Measurements from ENCODE around the gene SAP30.

DNA sequence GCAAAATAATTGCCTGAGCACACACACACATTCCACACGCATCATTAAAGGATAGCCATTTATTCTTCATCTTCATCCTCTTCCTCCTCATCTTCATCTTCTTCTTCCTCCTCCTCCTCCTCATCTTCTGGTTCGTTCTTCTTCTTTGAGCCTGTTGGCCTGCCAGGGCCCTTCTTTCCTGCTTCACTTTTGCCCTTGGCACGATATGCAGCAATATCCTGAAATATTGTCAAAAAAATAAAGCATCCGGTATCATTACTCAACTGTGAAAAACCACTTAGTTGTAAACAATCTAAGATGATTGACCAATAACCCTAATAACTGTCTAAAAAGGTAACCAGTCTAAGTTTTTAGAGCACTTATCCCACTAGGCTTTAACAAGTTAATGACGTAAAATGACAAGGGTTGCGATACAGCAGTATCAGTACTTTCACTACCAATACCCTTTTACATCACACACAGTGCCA is 38.7 kb upstream of the SAP30 start:
- TF ChIP-seq CBFB (CRISPR knock-in tag; IDR thresholded peaks at IDR 0.05; ENCODE audit: low read depth) (no peak), ZNF121 (CRISPR knock-in tag; IDR thresholded peaks at IDR 0.05) (no peak), TCF7 (CRISPR knock-in tag; IDR thresholded peaks at IDR 0.05; ENCODE audit: low read depth) (no peak)
- TF ChIP-seq, protein P1, sequence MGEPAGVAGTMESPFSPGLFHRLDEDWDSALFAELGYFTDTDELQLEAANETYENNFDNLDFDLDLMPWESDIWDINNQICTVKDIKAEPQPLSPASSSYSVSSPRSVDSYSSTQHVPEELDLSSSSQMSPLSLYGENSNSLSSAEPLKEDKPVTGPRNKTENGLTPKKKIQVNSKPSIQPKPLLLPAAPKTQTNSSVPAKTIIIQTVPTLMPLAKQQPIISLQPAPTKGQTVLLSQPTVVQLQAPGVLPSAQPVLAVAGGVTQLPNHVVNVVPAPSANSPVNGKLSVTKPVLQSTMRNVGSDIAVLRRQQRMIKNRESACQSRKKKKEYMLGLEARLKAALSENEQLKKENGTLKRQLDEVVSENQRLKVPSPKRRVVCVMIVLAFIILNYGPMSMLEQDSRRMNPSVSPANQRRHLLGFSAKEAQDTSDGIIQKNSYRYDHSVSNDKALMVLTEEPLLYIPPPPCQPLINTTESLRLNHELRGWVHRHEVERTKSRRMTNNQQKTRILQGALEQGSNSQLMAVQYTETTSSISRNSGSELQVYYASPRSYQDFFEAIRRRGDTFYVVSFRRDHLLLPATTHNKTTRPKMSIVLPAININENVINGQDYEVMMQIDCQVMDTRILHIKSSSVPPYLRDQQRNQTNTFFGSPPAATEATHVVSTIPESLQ (CRISPR knock-in tag; IDR thresholded peaks at IDR 0.05) = no peak
- TF ChIP-seq, protein P2, sequence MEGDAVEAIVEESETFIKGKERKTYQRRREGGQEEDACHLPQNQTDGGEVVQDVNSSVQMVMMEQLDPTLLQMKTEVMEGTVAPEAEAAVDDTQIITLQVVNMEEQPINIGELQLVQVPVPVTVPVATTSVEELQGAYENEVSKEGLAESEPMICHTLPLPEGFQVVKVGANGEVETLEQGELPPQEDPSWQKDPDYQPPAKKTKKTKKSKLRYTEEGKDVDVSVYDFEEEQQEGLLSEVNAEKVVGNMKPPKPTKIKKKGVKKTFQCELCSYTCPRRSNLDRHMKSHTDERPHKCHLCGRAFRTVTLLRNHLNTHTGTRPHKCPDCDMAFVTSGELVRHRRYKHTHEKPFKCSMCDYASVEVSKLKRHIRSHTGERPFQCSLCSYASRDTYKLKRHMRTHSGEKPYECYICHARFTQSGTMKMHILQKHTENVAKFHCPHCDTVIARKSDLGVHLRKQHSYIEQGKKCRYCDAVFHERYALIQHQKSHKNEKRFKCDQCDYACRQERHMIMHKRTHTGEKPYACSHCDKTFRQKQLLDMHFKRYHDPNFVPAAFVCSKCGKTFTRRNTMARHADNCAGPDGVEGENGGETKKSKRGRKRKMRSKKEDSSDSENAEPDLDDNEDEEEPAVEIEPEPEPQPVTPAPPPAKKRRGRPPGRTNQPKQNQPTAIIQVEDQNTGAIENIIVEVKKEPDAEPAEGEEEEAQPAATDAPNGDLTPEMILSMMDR (IDR thresholded peaks at IDR 0.05) = no peak
- TF ChIP-seq, protein P3, sequence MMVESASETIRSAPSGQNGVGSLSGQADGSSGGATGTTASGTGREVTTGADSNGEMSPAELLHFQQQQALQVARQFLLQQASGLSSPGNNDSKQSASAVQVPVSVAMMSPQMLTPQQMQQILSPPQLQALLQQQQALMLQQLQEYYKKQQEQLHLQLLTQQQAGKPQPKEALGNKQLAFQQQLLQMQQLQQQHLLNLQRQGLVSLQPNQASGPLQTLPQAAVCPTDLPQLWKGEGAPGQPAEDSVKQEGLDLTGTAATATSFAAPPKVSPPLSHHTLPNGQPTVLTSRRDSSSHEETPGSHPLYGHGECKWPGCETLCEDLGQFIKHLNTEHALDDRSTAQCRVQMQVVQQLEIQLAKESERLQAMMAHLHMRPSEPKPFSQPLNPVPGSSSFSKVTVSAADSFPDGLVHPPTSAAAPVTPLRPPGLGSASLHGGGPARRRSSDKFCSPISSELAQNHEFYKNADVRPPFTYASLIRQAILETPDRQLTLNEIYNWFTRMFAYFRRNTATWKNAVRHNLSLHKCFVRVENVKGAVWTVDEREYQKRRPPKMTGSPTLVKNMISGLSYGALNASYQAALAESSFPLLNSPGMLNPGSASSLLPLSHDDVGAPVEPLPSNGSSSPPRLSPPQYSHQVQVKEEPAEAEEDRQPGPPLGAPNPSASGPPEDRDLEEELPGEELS (CRISPR knock-in tag; IDR thresholded peaks at IDR 0.05) = no peak
- TF ChIP-seq, protein P4, sequence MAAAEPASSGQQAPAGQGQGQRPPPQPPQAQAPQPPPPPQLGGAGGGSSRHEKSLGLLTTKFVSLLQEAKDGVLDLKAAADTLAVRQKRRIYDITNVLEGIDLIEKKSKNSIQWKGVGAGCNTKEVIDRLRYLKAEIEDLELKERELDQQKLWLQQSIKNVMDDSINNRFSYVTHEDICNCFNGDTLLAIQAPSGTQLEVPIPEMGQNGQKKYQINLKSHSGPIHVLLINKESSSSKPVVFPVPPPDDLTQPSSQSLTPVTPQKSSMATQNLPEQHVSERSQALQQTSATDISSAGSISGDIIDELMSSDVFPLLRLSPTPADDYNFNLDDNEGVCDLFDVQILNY (CRISPR knock-in tag; IDR thresholded peaks at IDR 0.05) = no peak
- TF ChIP-seq, protein P5, sequence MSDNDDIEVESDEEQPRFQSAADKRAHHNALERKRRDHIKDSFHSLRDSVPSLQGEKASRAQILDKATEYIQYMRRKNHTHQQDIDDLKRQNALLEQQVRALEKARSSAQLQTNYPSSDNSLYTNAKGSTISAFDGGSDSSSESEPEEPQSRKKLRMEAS (CRISPR knock-in tag; IDR thresholded peaks at IDR 0.05) = no peak
